ENCODE measurements around the gene PREPL.
"Not testable (repeated sequence)": the region's sequence is repeated elsewhere in the genome, so short reads cannot be mapped to it uniquely, and the experiment has no call there.

Gene PREPL

DNA sequence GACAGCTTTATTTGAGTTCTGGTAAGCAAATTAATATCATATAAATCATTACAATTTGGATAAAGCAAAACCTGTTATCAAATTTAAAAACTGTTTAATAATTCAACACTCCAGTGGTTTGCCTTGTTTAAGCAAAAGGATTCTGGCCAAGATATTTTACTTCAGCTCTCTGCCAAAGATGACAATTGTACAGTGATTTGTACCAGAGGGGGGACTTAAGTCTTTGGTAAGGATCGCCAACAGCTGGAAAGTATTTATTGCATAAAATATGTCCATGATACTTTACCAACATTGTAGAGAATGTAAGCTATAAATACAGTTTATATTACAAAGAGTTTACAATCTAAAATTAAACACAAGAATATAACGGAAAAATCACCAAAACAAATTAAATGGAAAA lies 13.8 kb downstream of the PREPL start:
- DNase-seq = no peak

DNA sequence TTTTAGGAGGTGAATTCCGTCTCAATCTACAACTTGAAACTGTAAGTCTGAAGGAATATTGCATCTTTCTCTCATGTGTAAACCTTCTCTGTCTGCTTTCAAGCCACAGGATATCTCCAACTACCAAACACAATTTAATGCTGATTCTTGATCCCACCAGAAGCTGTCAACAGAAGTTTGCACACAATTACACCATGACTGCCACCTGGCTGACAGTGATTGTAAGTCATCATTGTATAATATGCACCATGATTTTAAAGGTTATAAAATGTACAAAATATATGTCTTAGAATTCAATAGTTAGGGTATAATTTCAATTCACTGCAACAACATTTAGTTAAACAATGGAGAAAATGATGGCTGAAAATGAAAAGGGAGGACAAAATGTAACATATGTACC lies 18.4 kb downstream of the PREPL start:
- no peak for DNase-seq

DNA sequence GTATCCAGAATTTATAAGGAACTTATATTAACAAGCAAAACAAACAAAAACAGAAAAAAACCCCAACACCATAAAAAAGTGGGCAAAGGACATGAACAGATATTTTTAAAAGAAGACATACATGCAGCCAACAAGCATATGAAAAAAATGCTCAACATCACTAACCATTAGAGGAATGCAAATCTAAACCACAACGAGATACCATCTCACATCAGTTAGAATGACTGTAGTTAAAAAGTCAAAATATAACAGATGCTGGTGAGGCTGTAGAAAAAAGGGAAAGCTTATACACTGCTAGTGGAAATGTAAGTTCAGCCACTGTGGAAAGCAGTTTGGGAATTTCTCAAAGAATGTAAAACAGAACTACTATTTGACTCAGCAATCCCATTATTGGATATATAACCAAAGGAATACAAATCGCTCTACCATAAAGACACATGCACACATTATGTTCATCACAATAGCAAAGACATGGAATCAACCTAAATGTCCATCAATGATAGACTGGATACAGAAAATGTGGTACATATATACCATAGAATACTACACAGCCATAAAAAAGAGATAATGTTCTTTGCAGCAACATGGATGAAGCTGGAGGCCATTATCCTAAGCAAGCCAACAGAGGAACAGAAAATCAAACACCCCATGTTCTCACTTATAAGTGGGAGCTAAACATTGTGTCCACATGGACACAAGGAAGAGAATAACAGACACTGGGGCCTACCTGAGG lies 25.3 kb downstream of the PREPL start:
- no peak for DNase-seq

GRCh38 chr2:44333994-44334393 lies 27.3 kb downstream of the PREPL start:
- DNase-seq = no peak

DNA sequence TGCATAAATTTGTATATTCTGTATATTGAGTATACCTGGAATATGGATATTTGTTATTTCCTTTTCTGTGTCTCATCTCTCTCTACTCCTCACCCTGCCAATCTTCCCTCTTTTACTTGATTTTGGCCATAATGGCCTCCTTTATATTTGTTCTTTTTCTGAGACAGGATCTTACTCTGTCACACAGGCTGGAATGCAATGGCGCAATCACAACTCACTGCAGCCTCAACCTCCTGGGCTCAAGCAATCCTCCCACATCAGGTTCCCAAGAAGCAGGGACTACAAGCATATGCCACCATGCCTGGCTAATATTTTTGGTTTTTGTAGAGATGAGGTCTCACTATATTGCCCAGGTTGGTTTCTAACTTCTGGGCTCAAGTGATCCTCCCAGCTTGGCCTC lies 30.5 kb downstream of the PREPL start:
- no peak for DNase-seq

DNA sequence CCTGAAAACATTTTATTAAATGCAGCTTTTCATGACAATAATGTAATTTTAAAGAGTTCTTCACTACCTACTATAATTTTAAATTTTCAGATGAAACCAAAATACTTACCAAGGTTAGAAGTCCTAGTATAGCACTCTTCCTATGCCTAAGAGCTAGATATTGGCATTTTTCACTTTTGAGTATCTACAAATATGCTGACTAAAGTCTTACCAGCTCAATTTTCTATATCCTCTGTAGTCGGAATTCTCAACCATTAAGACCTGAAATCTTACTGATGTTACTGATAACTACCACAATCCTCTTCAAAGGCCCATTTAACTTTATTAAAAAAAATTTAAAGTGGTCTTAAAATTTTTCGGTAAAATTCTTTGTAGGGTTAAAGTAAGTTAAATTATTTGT lies 32.0 kb downstream of the PREPL start:
- no peak for DNase-seq

GRCh38 chr2:44328750-44329149 lies 32.5 kb downstream of the PREPL start:
- no peak for DNase-seq

GRCh38 chr2:44326548-44327264 lies 34.6 kb downstream of the PREPL start:
- DNase-seq = no peak

GRCh38 chr2:44325897-44326296 lies 35.4 kb downstream of the PREPL start:
- no peak for DNase-seq

DNA sequence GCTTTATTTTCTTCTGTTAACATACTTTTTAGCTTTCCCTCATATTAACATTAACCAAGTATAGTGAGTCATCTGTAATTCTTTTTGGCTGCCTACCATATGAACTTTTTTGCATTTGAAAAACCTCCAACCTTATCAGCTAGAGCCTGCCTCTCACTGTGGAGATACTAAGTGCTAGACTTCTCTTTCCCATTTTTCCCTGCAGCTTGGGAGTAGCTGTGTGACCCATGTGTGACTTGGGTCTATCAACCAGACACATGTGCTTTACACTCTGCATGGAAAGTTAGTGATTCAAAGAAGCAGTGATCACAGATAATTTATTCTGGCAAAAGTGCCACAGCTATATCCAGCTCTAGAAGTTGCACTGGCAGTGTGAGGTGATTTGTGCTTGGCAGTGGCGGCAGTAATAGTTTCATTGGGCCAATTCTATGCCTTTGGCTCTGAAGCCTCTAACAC lies 36.3 kb downstream of the PREPL start:
- DNase-seq = no peak

DNA sequence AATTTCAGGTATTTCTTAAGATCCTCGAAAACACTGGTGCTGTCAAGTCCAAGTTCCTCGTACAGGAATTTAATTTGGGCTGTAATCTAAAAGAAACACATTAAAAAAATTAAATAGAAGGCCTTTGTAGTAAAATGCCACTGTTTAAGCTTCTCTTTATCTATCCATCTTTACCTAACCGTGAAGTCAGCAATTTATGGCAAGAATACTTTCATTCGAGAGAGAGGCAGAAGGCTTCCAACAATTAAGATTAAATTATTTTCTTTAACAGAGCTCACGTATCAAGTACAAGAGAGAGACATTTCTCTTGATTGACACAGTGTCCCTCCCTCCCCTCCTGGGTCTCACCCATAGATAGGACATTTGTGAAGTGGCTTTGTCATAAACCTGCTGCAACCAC lies 39.9 kb downstream of the PREPL start:
- no peak for DNase-seq

DNA sequence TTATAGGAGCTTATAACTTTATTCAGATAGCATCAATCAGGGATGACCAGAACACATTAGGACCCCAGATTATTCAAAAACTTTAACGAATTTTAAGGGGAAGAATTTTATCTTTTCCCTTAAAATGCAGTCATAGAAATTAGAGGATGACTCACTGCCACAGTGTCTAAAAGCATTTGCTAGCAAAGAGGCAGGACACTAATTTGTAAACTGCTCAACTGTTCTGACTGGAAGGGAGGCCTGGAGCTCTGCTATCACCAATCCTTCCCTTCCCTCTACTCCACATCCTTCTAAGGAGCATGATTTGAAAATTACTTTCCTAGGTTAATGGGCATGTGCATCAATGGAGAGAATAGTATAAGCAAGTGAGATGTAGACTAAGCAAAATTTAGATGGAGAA lies 40.5 kb downstream of the PREPL start:
- no peak for DNase-seq

GRCh38 chr2:44315945-44316344 lies 45.3 kb downstream of the PREPL start:
- no peak for DNase-seq

DNA sequence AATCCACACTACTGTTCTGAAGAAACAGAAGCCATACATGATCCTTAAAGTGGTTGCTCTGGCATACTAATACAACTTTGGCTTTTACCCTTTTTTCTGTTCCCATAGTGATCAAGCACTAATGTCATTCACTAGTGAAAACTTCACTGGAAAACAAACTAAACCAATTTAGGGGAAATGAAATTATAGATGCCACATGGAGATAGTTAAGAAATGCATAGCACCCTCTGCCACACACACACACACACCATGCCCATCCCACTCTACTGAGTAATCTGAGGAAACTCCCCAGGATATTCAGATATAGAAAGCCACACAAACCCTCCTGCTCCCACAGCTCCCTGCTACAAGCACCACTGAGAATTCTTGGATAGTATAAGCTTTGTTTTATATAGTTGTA lies 46.9 kb downstream of the PREPL start:
- DNase-seq = no peak

- no peak for DNase-seq
These were observed 51.0 kb downstream of the PREPL start for GRCh38 chr2:44310287-44310686.

- DNase-seq = no peak
These were observed 55.4 kb downstream of the PREPL start for GRCh38 chr2:44305882-44306281.

DNA sequence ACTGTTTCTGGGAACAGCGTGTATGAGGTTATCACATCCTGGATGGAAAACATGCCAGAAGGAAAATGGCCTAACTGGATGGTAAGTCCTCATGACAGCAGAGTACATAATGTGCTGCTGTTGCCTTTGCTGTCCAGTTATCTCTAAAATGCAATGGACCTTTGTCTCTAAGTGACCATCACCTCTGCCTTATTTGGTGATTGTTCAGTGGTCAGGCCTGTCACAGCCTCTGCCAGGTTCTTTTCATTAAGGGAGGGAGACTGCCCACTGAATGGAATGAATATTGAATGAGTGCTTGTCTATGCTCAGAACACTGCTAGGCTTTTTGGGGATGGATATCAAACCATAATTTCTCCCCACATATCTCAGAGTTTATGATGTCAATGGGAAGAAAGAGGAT lies 57.0 kb downstream of the PREPL start:
- no peak for DNase-seq

- DNase-seq = not testable (repeated sequence)
These were observed 57.5 kb downstream of the PREPL start for GRCh38 chr2:44303766-44304165.

DNA sequence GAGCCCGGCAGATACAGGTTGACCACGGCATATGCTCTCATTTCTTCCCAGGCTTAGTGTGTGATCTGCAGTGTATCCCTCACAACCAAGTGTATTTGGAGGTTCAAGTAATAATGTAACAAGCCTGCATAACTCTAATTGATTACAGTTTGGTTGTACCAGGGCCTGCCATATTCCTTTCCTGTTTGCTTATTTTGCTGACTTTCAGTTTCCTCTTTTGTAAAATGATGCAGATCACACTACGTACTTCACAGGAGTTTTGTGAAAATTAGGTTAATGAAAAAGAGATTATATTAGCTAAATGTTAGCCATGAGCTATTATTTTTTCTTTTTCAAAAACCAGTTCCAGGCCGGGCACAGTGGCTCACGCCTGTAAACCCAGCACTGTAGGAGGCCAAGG lies 60.2 kb downstream of the PREPL start:
- no peak for DNase-seq

DNA sequence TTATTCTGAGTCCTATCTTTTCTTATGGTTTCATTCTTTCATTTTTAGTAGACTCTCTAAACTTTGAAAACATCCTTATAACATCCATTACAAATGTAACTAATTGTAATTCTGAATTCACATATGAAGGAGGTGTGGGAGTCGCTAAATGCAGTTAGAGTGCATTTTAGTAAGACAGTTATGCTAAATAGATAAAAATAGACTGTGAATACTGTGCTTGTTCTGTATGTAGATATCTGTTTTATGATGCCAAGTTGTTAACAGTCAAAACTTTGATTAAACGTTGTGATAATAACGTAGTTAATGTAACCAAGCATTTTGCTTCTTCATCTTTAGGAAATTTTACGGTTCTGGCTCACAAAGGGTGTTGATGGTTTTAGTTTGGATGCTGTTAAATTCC lies 61.7 kb downstream of the PREPL start:
- DNase-seq = no peak

DNA sequence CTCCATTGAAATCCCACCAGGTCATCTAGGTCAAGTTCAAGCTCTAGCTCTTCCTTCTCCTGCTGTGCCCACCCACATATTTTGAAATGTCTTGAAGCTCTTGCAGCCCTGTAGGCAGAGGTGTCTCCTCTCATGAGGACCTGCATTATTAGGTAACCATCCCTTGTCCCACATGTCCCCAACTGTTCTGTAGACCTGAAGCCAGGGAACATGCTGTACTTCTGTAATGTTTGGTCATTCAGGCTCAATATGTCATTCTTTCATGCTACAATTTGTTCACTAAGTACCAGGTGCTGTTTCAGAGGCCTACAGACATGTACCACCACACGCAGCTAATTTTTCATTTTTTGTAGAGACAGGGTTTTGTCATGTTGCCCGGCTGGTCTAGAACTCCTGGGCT lies 63.9 kb downstream of the PREPL start:
- no peak for DNase-seq

DNA sequence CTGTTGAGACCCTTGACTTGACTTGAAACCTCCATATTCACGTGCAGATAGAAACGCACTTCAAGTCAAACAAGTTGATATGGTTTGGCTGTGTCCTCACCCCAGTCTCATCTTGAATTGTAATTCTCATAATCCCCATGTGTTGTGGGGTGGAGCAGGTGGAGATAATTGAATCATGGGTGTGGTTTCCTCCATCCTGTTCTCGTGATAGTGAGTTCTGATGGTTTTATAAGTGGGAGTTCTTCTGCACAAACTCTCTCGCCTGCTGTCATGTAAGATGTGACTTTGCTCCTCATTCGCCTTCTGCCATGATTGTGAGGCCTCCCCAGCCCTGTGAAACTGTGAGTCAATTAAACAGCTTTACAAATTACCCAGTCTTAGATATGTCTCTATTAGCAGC lies 64.6 kb downstream of the PREPL start:
- DNase-seq = no peak

GRCh38 chr2:44295633-44296359 lies 65.5 kb downstream of the PREPL start:
- no peak for DNase-seq

GRCh38 chr2:44295113-44295512 lies 66.2 kb downstream of the PREPL start:
- DNase-seq = no peak

All from right forelimb (tissue), 1 donor.